ENCODE data around the gene FN1.
"Not testable (repeated sequence)": the region's sequence is repeated elsewhere in the genome, so short reads cannot be mapped to it uniquely, and the experiment has no call there.

FN1 gene

DNA sequence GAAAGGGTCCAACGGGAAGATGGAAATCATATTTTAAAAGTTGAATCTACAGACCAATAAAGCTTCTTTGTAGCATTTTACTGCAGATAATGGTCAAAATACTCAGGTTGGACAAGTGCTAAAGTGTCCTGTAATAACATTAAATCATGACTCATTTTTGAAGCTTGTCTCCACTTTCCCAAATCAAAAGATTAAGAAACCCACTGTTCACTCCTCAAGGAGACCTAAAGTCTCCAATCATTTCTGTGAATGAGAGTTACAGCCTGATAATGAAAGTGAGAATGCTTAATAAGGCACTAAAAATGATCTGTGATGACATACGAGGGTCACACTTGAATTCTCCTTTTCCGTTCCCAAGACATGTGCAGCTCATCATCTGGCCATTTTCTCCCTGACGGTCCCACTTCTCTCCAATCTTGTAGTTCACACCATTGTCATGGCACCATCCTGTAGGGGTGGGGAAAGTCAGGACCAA is 70.6 kb downstream of the FN1 start:
- DNase-seq (ENCODE audit: low read depth) = no peak

DNA sequence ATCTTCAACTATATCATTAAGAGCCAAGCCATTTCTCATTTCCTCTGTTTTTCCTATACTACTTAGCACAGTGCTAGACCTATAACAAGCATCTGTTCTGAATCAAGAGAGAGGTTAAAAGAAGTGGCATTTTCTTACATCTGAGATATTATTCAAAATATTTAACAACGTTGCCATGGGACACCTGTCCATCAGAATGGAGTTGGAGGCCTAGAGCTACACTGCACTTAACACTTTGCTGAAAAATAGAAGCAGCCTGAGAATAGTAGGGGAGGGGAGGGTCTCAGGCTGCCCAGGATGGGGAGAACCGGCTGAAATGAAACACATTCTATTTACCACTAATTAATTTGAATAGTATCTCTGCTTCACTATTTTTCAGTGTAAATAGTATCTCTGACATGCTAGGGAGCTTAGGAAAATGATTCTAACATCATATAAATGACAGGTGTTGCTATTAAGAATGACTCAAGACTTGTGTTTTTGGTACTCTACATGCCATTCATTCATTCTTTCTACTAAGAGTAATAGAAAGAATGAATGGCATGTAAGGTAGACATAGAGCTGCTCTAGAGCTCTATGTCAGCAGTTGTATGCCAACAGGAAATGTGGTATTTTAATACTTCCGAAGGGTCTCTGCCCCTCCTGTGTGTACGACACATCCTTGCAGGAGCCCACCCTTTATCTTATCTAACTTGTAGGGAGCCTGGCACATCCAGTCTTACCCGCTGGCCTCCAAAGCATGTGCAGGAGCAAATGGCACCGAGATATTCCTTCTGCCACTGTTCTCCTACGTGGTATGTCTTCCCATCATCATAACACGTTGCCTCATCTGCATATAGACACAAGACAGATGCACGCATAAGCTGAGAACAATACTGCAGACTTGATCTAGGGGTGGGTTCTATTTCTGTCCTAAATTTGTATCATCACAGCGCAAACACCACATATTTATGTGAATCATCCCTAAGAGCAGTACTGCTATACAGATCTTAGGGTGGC is 71.4 kb downstream of the FN1 start:
- no peak for DNase-seq (ENCODE audit: low read depth)

DNA sequence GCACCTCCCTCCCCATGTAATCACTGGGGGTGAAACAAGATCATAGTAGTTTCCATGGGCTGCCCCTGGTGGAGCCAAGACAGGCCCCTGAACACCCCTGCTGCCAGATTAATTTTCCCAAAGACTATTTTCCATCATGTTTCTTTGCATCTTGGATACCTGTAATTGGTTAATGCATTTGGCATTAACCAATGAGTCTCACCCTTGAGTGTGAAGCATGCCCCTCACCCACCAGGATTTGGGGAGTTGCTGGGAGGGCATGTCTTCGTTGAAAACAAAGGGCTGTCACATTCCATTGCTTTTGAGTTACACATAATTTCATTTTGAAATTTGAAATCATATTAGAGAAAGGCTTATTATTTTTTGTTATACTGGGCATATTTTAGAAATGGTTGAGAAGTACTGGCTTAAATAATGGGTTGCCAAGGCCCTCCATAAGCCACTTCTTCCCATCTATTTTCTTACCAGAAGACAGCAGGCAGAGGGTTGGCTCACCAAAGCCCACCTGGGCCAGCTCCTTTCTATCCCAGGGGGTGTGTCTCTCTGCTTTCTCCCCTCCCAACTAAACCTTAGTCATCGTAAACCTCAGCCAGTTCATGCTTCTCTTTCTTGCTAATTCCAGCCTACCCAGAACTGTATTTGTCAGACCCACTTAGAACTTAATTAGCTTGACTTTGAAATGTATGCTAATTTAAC is 72.3 kb downstream of the FN1 start:
- DNase-seq (ENCODE audit: low read depth) = no peak

DNA sequence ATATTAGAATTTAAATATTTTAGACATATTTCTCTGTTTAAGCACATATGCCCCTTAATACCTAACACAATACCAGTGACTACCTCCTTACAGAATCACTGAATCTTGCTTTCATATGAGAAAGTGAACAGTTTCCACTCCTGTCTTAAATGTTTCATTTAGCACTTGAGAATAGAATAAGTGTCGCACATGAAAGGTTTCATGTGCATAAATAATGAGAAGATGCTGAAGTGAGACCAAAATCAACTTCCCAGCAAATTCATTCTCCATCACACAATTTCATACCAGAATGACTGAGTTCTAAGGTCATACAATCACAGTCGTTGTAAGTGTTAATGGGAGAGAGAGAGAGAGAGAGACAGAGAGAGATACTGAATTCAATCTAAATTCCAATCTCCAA is 72.8 kb downstream of the FN1 start:
- no peak for DNase-seq (ENCODE audit: low read depth)

DNA sequence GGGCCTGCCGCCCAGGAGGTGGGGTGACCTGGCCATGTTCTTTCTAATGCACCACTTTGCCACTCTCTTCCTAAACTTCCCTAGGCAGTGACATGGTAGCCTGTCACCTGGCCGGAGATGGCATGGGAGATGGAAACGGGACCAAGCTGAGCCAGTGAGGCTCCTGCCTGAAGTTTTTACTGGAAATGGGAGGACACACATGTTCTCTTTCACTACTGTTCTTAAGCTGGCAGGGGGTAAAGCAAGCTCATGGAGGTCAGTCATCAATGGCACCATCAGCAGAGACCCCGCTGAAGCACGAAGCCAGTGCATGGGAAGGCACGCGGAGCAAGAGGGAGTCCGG is 73.3 kb downstream of the FN1 start:
- no peak for DNase-seq (ENCODE audit: low read depth)

DNA sequence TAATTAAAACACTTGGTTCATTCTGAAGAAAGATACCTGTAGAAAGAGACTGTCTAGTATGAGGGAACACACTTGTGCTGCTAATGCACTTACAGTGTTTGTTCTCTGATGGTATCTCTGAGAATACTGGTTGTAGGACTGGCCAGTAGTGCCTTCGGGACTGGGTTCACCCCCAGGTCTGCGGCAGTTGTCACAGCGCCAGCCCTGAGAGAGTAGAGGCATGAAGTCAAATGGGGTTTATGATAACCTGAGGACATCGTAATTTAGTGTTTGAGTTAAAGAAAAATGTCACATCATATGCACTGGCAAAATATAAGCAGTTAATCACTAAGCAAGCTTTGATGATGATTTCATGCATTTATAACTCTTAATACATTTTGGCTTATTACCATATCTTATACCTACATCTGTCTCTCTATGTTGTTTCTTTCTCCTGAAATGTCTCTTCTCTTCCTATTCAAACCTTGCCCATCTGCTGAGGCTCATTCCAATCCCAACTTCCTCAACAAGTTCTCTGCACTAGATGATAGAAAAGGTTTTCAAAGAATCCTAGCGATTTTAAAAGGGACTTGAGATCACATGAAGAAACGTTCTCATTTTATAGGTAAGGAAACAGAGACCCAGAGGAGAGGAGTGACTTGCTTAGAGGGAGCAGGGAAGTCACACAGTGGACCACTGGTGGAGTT is 73.8 kb downstream of the FN1 start:
- DNase-seq (ENCODE audit: low read depth) = no peak

DNA sequence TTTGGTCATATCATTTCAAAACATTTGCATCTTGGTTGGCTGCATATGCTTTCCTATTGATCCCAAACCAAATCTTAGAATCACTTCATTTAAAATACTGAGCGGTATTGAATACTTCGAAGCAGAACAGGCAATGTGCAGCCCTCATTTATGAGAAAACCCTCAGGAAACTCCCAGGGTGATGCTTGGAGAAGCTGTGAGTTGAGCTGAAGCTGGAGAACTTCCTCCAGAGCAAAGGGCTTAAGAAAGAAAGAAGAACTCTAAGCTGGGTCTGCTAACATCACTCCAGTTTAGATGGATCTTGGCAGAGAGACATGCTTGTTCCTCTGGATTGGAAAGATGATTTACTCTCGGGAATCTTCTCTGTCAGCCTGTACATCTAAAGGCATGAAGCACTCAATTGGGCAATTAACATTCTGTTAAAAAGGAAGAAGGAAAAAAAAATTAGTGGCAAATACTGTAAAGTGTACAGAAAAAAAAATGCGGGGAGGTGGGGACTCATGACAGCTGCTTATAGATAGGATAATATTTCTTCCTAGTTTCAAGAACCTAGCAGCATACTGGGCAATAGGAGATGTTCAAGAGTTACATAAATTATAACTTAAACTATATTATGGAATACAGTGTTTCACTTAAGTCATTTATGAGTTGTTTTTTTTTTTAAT is 74.5 kb downstream of the FN1 start:
- DNase-seq (ENCODE audit: low read depth) = no peak

DNA sequence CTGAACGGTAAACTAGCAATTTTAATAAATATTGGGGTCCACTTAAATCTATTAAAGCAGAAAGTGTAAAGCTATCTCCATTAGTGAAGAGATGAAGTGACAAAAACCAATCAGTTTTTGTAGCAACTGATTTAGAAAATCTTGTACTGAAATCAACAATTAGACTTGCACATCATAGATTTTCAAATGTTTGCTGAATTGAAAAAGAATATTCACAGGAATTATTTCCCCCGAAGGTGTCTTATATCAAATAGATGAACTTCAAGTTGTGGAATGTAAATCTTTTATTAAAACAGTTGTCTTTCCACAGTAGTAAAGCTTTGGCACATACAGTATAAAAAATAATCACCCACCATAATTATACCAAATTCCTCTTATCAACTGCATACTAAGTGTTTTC is 75.3 kb downstream of the FN1 start:
- no peak for DNase-seq (ENCODE audit: low read depth)

DNA sequence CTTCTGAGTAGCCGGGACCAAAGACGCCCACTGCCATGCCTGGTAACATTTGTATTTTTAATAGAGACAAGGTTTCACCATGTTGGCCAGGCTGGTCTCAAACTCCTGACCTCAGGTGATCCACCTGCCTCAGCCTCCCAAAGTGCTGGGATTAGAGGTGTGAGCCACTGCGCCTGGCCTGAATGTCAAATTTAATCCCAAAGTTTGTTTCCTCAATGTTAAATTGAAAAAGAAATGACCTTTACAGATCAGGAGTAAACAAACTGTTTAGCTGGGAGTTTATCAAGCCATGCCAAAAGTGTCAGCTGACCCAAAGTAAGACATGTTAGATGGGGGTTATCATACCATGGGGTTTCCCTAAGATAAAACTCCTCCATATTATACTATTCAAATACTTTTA is 75.8 kb downstream of the FN1 start:
- DNase-seq (ENCODE audit: low read depth) = not testable (repeated sequence)

DNA sequence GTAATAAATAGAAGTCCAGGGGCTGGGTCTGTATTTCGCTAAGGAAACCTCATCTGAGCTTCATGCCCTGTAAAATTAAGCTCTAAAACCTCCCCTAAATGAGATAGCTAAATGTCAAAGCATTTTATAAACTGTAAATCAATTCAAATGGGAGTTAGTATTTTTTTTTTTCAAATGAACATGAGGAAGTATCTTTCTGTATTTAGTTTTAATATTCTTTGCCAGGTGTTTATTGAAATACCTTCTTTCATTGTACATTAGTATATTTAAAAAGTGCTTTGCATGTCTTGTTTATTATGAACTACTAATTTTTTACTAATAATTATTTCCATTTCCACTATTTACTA is 76.3 kb downstream of the FN1 start:
- no peak for DNase-seq (ENCODE audit: low read depth)

DNA sequence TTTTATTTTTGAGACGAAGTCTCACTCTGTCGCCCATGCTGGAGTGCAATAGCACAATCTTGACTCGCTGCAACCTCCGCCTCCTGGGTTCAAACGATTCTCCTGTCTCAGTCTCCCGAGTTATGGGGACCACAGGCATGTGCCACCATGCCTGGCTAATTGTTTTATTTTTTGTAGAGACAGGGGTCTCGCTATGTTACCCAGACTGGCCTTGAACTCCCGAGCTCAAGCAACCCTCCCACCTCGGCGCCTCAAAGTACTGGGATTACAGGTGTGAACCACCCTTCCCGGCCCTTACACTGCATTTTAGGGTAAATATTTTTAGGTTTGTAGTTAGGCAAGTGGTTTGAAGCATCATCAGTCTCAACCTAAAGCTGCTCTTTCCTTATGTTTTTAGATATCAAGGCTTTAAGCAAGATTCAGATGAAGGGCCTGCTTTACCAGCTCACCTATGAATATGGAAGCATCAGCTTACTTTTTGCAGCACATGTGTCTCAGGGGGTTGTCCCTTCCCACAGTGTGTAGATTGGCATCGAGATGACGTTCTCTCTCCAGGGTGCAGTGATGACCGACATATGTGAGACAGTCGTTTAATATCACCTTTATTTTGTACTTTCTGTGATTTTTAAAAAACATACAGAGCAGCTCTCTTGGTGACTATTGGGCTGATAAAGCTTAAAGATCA is 76.8 kb downstream of the FN1 start:
- DNase-seq (ENCODE audit: low read depth) = no peak

DNA sequence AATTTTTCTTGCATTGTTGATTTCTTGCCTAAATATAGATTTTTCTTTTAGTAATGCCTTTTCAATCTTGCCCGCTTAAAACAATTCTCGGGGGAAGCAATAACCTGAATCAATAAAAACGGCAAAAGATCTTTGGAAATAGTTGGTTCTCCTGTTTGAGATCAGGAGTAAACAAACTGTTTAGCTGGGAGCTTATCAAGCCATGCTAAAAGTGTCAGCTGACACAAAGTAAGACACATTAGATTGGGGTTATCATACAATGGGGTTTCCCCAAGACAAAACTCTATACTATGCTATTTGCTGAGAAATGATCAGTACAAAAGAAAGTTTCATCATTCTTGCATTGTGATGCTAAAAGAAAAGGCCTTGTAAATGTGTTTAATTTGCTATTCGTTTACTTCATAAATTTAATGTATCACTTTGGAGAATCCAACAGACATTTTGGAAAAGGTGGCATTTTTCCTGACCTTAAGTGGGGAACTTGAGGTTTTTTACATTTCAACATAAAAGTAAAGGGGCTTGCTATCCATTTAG is 77.5 kb downstream of the FN1 start:
- no peak for DNase-seq (ENCODE audit: low read depth)

DNA sequence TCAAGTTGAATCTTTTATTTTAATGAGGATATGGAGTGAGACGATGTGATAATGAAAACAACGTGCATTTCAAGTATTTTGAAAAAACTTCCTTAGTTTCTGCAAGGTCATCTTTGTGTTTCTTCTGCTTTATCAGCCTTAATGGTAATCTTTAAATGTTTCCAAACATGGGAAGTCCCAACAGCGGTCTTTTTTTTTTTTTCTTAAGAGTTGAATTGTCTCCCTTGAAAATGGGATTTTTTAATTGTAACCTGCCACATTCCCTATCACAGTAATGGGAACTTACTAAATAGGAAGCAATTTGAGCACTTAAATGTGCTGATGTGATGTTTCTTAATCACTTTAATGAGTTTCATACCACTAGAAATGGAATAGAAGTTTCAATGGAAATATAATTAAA is 78.2 kb downstream of the FN1 start:
- no peak for DNase-seq (ENCODE audit: low read depth)

DNA sequence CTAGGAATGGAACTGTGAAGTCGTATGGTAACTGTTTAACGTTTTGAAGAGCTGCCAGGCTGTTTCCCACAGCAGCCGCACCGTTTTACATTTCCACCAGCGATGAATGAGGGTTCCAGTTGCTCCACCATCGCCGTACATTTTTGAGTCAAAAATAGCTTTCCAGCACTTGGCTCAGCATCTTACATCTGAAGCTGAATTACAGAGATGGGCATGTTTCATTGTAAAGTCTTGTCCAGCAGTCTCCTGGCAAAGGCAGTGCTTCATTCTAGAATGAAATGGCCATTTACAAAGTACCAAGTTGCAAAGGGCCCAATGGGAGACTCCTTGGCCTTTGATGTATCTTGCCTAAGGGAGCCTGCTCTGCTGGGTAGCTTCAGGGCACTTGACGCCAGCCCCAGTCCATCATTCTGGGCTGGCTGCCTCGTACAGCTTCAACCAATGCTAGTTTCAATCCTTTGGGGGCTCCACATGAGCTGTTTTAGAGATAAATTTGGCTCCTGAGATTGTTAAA is 78.9 kb downstream of the FN1 start:
- DNase-seq (ENCODE audit: low read depth) = no peak

DNA sequence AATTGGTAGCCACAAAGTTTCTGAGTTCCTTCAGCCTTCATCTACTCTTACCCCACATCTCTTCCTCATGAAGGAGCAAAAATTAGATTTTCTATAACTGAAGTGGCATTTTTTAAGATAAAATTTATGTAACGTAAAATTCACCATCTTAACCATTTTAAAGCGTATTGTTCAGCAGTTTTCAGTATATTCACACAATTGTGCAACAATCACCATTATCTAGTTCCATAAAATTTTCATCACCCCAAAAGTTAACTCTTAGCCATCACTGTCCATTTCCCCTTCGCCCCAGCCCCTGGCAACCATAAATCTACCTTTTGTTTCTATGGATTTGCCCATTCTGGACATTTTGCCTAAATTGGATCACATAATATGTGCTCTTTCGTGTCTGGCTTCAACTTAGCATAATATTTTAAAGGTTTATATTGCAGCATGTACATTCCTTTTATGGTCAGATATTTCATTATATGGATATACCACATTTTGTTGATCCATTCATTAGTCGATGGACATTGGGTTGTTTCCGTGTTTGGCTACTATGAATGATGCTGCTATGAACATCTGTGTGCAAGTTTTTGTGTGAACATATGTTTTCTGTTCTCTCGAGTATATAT is 79.4 kb downstream of the FN1 start:
- no peak for DNase-seq (ENCODE audit: low read depth)

DNA sequence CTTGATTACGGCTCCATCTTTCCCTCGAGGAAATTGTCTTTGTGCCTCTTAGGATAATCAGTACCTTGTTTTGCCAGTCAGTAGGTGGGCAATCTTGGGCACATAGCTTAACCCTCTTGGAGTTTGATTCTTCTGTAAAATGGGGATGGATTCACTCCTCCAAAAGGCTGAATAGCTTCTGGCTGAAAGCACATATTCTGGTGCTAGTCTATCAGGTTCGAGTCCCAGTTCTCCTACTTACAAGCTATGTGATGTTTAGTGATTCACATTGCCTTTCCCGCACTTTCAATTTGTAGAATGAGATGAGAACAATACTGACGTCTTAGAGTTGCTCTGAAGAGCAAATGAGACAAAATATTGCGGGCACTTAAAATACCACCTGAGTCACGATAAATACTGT is 80.1 kb downstream of the FN1 start:
- no peak for DNase-seq (ENCODE audit: low read depth)

DNA sequence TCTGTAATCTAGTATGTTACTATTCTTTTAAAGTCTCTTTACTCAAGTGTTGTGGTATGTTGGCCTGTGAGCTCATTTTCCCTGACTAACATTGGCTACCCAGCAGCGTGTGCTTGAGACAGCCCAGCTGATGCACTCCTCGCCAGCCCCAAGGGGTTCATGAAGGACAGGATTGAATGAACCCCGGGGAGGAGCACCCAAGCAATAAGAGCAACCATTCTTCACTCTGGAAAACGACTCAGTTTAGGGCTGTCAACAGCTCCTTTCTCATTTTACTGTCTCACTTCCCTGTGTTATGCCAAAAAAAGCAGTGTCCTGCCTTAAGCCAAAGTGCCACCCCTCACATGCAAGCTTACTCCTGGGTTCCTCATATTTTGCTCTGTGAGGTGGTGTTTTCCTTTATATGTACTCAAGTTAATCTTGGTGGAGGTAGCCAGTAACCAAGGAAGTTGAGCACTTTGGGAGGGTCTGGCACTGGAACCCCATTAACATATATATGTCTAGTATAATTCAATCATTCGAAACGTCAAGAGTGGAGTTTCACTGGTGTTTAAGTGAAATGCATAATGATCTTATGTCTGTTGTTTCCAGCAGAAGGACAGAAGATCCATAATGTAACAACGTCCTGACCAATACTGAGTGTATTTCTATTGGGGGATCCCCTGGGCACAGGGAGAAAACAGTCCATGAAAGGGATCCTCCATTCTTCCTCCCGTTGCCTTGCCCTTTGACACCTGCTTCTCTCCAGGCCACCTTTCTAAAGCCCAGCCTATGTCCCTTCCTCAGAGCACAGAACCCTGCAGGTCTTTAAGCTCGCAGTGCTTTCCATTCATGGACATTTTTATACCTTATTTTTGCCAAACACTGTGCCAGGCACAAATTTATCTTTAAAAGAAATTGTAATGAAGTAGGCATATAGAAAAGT is 80.8 kb downstream of the FN1 start:
- no peak for DNase-seq (ENCODE audit: low read depth)

DNA sequence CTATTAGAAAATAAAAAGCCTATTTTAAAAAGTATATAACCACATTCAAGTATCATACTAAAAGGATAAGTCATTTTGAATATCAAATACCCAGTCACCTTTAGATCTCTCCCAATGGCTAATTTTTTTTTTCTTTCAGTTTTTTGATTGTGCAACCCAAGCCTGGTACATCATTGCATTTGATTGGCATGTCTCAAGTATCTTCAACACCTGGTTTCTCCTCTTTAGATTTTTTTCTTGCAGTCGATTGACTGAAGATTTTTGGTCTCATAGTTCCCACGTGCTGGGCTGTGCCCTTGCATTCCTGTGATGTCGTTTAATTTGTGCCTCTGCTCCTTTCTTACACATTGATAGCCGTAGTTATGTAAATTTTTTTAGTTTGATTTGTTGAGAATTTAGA is 83.3 kb downstream of the FN1 start:
- DNase-seq (ENCODE audit: low read depth) = no peak

DNA sequence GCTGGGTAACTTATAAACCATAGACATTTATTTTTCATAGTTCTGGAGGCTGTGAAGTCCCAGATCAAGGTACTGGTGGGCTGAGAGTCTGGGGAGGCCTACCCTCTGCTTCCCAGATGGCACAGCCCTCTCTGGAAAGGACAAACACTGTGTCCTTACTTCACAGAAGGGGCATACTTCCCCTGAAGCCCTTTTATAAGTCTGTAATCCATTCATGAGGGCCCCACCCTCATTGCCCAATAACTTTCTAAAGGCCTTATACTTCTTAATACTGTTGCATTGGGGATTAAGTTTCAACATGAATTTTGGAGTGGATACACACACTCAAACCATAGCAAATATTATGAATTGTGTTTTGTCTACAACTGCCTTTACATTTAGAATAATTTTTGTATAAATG is 88.0 kb downstream of the FN1 start:
- no peak for DNase-seq (ENCODE audit: low read depth)

Data from GM04504 (cell line).